Measurements from ENCODE around the gene ANO10.
"Not testable (repeated sequence)": the region's sequence is repeated elsewhere in the genome, so short reads cannot be mapped to it uniquely, and the experiment has no call there.

The ANO10 gene

GRCh38 chr3:43515208-43515917 lies 106.4 kb downstream of the ANO10 start:
- DNase-seq = no peak

- no peak for DNase-seq
Observed at GRCh38 chr3:43512754-43513404, 108.9 kb downstream of the ANO10 start.

- DNase-seq = no peak
Observed at GRCh38 chr3:43506644-43507043, 115.2 kb downstream of the ANO10 start.

- no peak for DNase-seq
Observed at GRCh38 chr3:43505351-43505750, 116.5 kb downstream of the ANO10 start.

GRCh38 chr3:43503067-43503728 lies 118.6 kb downstream of the ANO10 start:
- peak in 1 of 2 donors; percentile 16 for DNase-seq

- peak in 1 of 2 donors; percentile 38 for DNase-seq
Observed at GRCh38 chr3:43499256-43499655, 122.6 kb downstream of the ANO10 start.

GRCh38 chr3:43497905-43498365 lies 123.9 kb downstream of the ANO10 start:
- DNase-seq = no peak

GRCh38 chr3:43497422-43497821 lies 124.4 kb downstream of the ANO10 start:
- no peak for DNase-seq

- DNase-seq = no peak
Observed at GRCh38 chr3:43496740-43497375, 125.0 kb downstream of the ANO10 start.

- not testable (repeated sequence) for DNase-seq
Observed at GRCh38 chr3:43492932-43493331, 128.9 kb downstream of the ANO10 start.

- not testable (repeated sequence) for DNase-seq
Observed at GRCh38 chr3:43491807-43492206, 130.0 kb downstream of the ANO10 start.

GRCh38 chr3:43490640-43491185 lies 131.1 kb downstream of the ANO10 start:
- no peak for DNase-seq

GRCh38 chr3:43489930-43490329 lies 131.9 kb downstream of the ANO10 start:
- no peak for DNase-seq

- DNase-seq = no peak
Observed at GRCh38 chr3:43485931-43486330, 135.9 kb downstream of the ANO10 start.

GRCh38 chr3:43484926-43485488 lies 136.8 kb downstream of the ANO10 start:
- DNase-seq = no peak

- DNase-seq = no peak
Observed at GRCh38 chr3:43481375-43481774, 140.4 kb downstream of the ANO10 start.

GRCh38 chr3:43478839-43479238 lies 143.0 kb downstream of the ANO10 start:
- not testable (repeated sequence) for DNase-seq

- DNase-seq = no peak
Observed at GRCh38 chr3:43478118-43478785, 143.6 kb downstream of the ANO10 start.

- no peak for DNase-seq
Observed at GRCh38 chr3:43477600-43477999, 144.2 kb downstream of the ANO10 start.

GRCh38 chr3:43473737-43474136 lies 148.1 kb downstream of the ANO10 start:
- no peak for DNase-seq

GRCh38 chr3:43473244-43473643 lies 148.6 kb downstream of the ANO10 start:
- DNase-seq = no peak

- no peak for DNase-seq
Observed at GRCh38 chr3:43468133-43468532, 153.7 kb downstream of the ANO10 start.

Data from bone marrow (tissue), 2 donors.